Colonic mucosa (tissue), 4 donors: ENCODE measurements around the gene IL1RAPL2. TPM values are rescaled to one million over a fixed set of nuclear protein-coding genes. Genes with fewer than 3 reads are reported as not detected.
"Not testable (repeated sequence)": the region's sequence is repeated elsewhere in the genome, so short reads cannot be mapped to it uniquely, and the experiment has no call there.

Source experiments
- DNase-seq: peaks from one replicate; pipeline ENCODE4 v3.0.0-alpha.2; 2020
- H3K27ac ChIP-seq: fragments of 200-600 bp; one replicate; pipeline ENCODE4 v1.8.0; 2021
- H3K27me3 ChIP-seq: fragments of 200-600 bp; one replicate; pipeline ENCODE4 v1.8.0; 2021
- H3K36me3 ChIP-seq: fragments of 200-600 bp; one replicate; pipeline ENCODE4 v1.8.0; 2021
- H3K4me1 ChIP-seq: fragments of 200-600 bp; one replicate; pipeline ENCODE4 v1.8.0; 2021; ENCODE audit warnings: mild to moderate bottlenecking
- H3K4me3 ChIP-seq: fragments of 200-600 bp; one replicate; pipeline ENCODE4 v1.8.0; 2021
- H3K9ac ChIP-seq, 2 donors: one replicate each; pipeline ENCODE4 v1.7.0; 2013; ENCODE audit warnings: control low read depth in 2 of 2, low read depth in 2 of 2, low read length in 2 of 2
- H3K9me3 ChIP-seq: fragments of 200-600 bp; one replicate; pipeline ENCODE4 v1.8.0; 2021
- intact Hi-C: fragments of 100-400 bp; cut with DNase I; formaldehyde crosslinking; loops from one replicate; pipeline ENCODE4 v1.14.1; 2022
- total RNA-seq, 2 donors: library from RNA; stranded (reverse); fragmentation: NEBNext Ultra II Directional in 1 of 2; extraction: Animal tissue kit (Norgen Biotek cat#: 25700) in 1 of 2; gene quantifications; one replicate each; pipeline ENCODE4 v1.2.1, GENCODE V29; 2021
- TF ChIP-seq, protein P1 (sequence below): fragments of 200-600 bp; IDR thresholded peaks from one replicate; pipeline ENCODE4 v1.8.0; 2022; ENCODE audit warnings: antibody characterized with exemption, mild to moderate bottlenecking
- donor health status: healthy.
- donor health status: DM: no; HTN: no; CAD: no.
- donor health status: DM: no; HTN: no; CAD: no.

The IL1RAPL2 gene
- total RNA-seq, 2 donors from 2014 or later = not detected

DNA sequence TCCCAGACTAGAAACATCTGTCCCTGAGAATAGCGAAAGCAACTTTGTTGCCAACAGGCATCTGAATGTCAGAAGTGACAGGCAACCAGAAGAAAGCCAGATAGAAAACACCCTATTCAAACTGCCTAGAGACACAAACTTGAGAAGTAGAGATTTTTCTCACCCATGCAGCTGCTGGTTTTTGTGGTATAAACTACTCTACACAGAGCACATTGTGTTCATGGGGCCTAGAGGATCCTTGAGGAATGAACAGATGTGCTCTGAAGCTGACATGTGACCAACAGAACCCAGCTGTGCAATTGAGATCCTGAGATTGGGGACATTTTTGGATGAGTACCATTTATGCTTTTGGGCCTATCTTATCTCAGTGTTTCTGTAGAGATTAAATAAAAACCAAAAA lies 1192.8 kb downstream of the IL1RAPL2 start:
- Histone ChIP-seq H3K4me3 (no peak overlapping the region), H3K9me3 (no peaks in the 10 kb centered on the region), H3K27me3 (no peaks in the 10 kb centered on the region), H3K4me1 (no peaks in the 10 kb centered on the region), H3K27ac (no peak overlapping the region), H3K9ac (no peak overlapping the region), H3K36me3 (no peaks in the 10 kb centered on the region)
- TF ChIP-seq, protein P1, sequence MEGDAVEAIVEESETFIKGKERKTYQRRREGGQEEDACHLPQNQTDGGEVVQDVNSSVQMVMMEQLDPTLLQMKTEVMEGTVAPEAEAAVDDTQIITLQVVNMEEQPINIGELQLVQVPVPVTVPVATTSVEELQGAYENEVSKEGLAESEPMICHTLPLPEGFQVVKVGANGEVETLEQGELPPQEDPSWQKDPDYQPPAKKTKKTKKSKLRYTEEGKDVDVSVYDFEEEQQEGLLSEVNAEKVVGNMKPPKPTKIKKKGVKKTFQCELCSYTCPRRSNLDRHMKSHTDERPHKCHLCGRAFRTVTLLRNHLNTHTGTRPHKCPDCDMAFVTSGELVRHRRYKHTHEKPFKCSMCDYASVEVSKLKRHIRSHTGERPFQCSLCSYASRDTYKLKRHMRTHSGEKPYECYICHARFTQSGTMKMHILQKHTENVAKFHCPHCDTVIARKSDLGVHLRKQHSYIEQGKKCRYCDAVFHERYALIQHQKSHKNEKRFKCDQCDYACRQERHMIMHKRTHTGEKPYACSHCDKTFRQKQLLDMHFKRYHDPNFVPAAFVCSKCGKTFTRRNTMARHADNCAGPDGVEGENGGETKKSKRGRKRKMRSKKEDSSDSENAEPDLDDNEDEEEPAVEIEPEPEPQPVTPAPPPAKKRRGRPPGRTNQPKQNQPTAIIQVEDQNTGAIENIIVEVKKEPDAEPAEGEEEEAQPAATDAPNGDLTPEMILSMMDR = no peak
- intact Hi-C loops = no loop called here
- DNase-seq = no peak

DNA sequence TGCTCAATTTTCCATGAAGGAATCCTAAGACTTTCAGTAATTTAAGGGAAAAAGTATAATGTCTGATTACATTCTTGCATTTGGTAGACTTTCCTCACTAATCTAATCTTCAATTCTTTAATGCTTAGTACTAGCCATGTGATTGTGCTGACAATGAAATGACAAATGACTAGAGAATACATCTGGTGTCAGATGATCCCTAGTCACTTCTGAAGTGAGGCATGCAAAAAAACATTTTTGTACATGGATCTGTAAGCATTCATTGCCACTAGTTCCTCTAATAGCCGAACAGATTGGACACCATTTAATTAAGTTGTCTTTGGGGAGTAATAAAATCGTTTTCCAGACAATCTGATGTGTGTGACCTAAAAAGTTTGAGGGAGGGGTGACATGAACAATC lies 1193.6 kb downstream of the IL1RAPL2 start:
- intact Hi-C loops = no loop called here
- Histone ChIP-seq H3K9ac (no peak overlapping the region), H3K27ac (no peak overlapping the region), H3K36me3 (no peaks in the 10 kb centered on the region), H3K27me3 (no peaks in the 10 kb centered on the region), H3K4me3 (no peak overlapping the region), H3K9me3 (no peaks in the 10 kb centered on the region), H3K4me1 (no peaks in the 10 kb centered on the region)
- DNase-seq = no peak
- TF ChIP-seq, protein P1 = no peak

DNA sequence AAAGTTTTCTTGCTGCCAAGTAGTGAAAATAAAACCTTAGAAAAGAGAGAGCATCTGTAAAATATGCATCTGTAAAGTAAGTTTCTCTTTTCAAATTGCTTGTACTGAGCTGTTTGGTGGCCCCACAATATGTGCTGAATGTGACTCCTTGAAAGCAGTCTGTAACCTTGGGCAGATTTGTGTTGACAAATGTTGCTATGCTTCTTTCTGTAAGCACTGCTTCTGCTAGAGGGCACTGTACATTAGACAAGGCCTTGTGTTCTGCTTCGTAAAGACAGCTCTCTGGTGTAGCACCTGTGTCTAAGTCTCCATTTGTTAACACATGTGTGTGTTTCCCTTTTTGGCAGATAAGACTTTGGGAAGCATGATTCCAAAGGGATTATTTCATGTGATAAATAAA lies 1199.7 kb downstream of the IL1RAPL2 start:
- DNase-seq = no peak
- no peaks in the 10 kb centered on the region for H3K4me1 ChIP-seq
- no peaks in the 10 kb centered on the region for H3K9me3 ChIP-seq
- intact Hi-C loops = no loop called here
- H3K36me3 ChIP-seq = no peaks in the 10 kb centered on the region
- no peak overlapping the region for H3K9ac ChIP-seq
- H3K27me3 ChIP-seq = no peaks in the 10 kb centered on the region
- TF ChIP-seq, protein P1 = no peak
- H3K27ac ChIP-seq = no peak overlapping the region
- no peak overlapping the region for H3K4me3 ChIP-seq

DNA sequence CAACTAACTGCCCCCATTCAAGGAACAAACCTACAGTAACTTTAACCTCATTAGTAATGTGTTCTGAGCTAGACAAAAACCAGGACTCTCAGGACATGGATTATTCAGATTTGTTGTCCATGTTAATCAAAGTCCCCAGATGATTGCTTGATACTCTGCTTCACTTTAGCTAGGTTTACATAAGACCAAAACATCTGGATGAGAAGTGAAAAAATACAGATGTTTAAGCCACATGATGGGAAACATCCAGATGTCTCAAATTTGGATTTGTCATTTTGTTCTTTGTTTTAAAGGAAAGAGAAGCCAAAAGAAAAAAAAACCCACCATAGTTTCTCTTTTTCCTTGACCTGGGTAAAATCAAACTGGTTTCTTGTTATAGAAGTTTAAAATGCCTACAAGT lies 1207.8 kb downstream of the IL1RAPL2 start:
- TF ChIP-seq, protein P1 = no peak
- Histone ChIP-seq H3K4me3 (no peak overlapping the region), H3K4me1 (no peaks in the 10 kb centered on the region), H3K9me3 (no peaks in the 10 kb centered on the region), H3K27ac (no peak overlapping the region), H3K9ac (no peak overlapping the region), H3K27me3 (no peaks in the 10 kb centered on the region), H3K36me3 (no peaks in the 10 kb centered on the region)
- no peak for DNase-seq
- intact Hi-C loops = no loop called here

DNA sequence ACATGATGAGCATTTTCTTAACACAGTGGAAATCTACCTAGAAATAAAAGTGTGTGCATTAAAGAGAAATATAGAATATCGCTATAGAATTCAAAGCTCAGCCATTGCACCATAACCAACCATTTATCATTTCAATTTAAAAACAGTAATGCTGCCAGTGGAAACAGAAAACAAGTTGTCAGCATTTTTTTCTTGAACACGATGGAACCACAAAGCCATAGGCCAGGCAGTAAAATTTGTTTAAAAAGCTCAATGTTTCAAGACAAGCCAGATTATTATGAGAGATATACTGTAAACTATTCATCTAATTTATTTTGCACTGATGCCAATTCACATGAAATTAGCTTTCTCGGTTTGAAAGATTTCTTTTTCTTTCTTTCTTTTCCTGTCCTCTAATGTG lies 1209.7 kb downstream of the IL1RAPL2 start:
- Histone ChIP-seq H3K9ac (no peak overlapping the region), H3K9me3 (no peaks in the 10 kb centered on the region), H3K27ac (no peak overlapping the region), H3K36me3 (no peaks in the 10 kb centered on the region), H3K4me1 (no peaks in the 10 kb centered on the region), H3K4me3 (no peak overlapping the region), H3K27me3 (no peaks in the 10 kb centered on the region)
- DNase-seq = no peak
- TF ChIP-seq, protein P1 = no peak
- intact Hi-C loops = no loop called here

DNA sequence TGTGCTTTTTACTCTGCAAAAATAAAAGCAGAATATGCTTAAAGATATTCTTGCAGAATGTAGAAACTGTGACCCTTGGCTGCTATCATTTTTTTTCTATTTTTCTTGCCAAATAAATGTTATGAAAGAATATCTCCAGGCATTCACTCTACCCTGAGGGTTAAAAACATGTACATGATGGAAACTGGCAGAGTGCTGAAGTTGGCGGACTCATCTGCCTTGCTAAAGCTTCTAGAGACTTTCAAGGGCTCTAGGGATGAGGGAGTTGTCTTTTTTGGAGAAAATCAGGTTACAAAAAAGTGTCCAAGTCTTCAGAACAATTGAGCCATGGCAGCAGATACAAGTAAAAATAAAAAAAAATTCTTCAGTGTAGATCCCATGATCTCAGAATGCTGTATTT lies 1215.8 kb downstream of the IL1RAPL2 start:
- no peaks in the 10 kb centered on the region for H3K4me1 ChIP-seq
- no peaks in the 10 kb centered on the region for H3K36me3 ChIP-seq
- no peak for DNase-seq
- intact Hi-C loops = no loop called here
- H3K9me3 ChIP-seq = no peaks in the 10 kb centered on the region
- no peaks in the 10 kb centered on the region for H3K27me3 ChIP-seq
- no peak overlapping the region for H3K4me3 ChIP-seq
- H3K27ac ChIP-seq = no peak overlapping the region
- H3K9ac ChIP-seq = no peak overlapping the region
- TF ChIP-seq, protein P1 = no peak

DNA sequence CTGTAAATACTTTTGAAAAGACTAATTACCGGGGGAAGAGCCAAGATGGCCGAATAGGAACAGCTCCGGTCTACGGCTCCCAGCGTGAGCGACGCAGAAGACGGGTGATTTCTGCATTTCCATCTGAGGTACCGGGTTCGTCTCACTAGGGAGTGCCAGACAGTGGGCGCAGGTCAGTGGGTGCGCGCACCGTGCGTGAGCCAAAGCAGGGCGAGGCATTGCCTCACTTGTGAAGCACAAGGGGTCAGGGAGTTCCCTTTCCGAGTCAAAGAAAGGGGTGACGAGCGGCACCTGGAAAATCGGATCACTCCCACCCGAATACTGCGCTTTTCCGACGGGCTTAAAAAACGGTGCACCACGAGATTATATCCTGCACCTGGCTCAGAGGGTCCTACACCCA lies 1230.9 kb downstream of the IL1RAPL2 start:
- DNase-seq, H3K27me3 ChIP-seq, intact Hi-C loops, H3K9me3 ChIP-seq, H3K27ac ChIP-seq, H3K36me3 ChIP-seq, H3K4me3 ChIP-seq, H3K9ac ChIP-seq, H3K4me1 ChIP-seq: not testable (repeated sequence)
